ENCODE measurements around the gene PSMB11. TPM values are rescaled to one million over a fixed set of nuclear protein-coding genes. Genes with fewer than 3 reads are reported as not detected.
"Not testable (repeated sequence)": the region's sequence is repeated elsewhere in the genome, so short reads cannot be mapped to it uniquely, and the experiment has no call there.

The PSMB11 gene
- total RNA-seq, 1 donor from 2014 or later: 0.09 TPM

GRCh38 chr14:23009939-23010726, 31.9 kb upstream of the PSMB11 start, which contains the start of gene C14orf93:
C14orf93 (minus strand) TSS chr14:23010143; CDS start chr14:22999023, 11,120 bp downstream.
- peak; percentile 51 to 71 for DNase-seq (ENCODE audit: low spot score in 2 of 2, unreplicated experiment in 2 of 2)
- Mint-ChIP-seq H3K4me3 (peak within 1 kb of the TSS; percentile 81), H3K9me3 (no peaks in the 10 kb centered on the region)

GRCh38 chr14:23013054-23013748, 28.8 kb upstream of the PSMB11 start:
- Mint-ChIP-seq H3K36me3 (no peaks in the 10 kb centered on the region), H3K4me3 (no peak overlapping the region)

More at GRCh38 chr14:23009939-23010726, 31.9 kb upstream of the PSMB11 start, which contains the start of gene C14orf93:
- H3K4me1 Mint-ChIP-seq: peaks cover 40% of the 10 kb centered on the region
- H3K36me3 Mint-ChIP-seq: no peaks in the 10 kb centered on the region
- H3K27me3 Mint-ChIP-seq (ENCODE audit: low read depth): no peaks in the 10 kb centered on the region
- TF ChIP-seq CTCF (IDR thresholded peaks at IDR 0.05; ENCODE audit: unreplicated experiment): no peak
- H3K27ac Mint-ChIP-seq: peak within 1 kb of the TSS; percentile 94

GRCh38 chr14:23013749-23014054, 28.3 kb upstream of the PSMB11 start:
- H3K9me3 Mint-ChIP-seq; H3K27me3 Mint-ChIP-seq (ENCODE audit: low read depth): not testable (repeated sequence)

More at GRCh38 chr14:23013054-23013748, 28.8 kb upstream of the PSMB11 start:
- Mint-ChIP-seq H3K27ac (no peak overlapping the region), H3K9me3 (no peaks in the 10 kb centered on the region), H3K27me3 (ENCODE audit: low read depth) (no peaks in the 10 kb centered on the region), H3K4me1 (peaks cover 20% of the 10 kb centered on the region)
- no peak for TF ChIP-seq CTCF (IDR thresholded peaks at IDR 0.05; ENCODE audit: unreplicated experiment)
- no peak for DNase-seq (ENCODE audit: low spot score in 2 of 2, unreplicated experiment in 2 of 2)

GRCh38 chr14:23015618-23016017, 26.4 kb upstream of the PSMB11 start:
- Mint-ChIP-seq H3K27ac (no peak overlapping the region), H3K9me3 (no peaks in the 10 kb centered on the region), H3K4me3 (no peak overlapping the region), H3K4me1 (peaks cover 2% of the 10 kb centered on the region), H3K36me3 (no peaks in the 10 kb centered on the region), H3K27me3 (ENCODE audit: low read depth) (no peaks in the 10 kb centered on the region)
- no peak for DNase-seq (ENCODE audit: low spot score in 2 of 2, unreplicated experiment in 2 of 2)
- no peak for TF ChIP-seq CTCF (IDR thresholded peaks at IDR 0.05; ENCODE audit: unreplicated experiment)

More at GRCh38 chr14:23013749-23014054, 28.3 kb upstream of the PSMB11 start:
- DNase-seq (ENCODE audit: low spot score in 2 of 2, unreplicated experiment in 2 of 2); H3K4me3 Mint-ChIP-seq; H3K36me3 Mint-ChIP-seq; H3K27ac Mint-ChIP-seq: not testable (repeated sequence)
- H3K4me1 Mint-ChIP-seq: peaks cover 16% of the 10 kb centered on the region

GRCh38 chr14:23017091-23017490, 24.9 kb upstream of the PSMB11 start:
- no peak overlapping the region for H3K27ac Mint-ChIP-seq
- no peaks in the 10 kb centered on the region for H3K4me1 Mint-ChIP-seq
- TF ChIP-seq CTCF (IDR thresholded peaks at IDR 0.05; ENCODE audit: unreplicated experiment): no peak
- no peak for DNase-seq (ENCODE audit: low spot score in 2 of 2, unreplicated experiment in 2 of 2)
- no peak overlapping the region for H3K4me3 Mint-ChIP-seq
- H3K9me3 Mint-ChIP-seq: no peaks in the 10 kb centered on the region
- no peaks in the 10 kb centered on the region for H3K36me3 Mint-ChIP-seq
- no peaks in the 10 kb centered on the region for H3K27me3 Mint-ChIP-seq (ENCODE audit: low read depth)

GRCh38 chr14:23018107-23018506, 23.9 kb upstream of the PSMB11 start:
- no peak for DNase-seq (ENCODE audit: low spot score in 2 of 2, unreplicated experiment in 2 of 2)
- no peak overlapping the region for H3K27ac Mint-ChIP-seq
- no peaks in the 10 kb centered on the region for H3K27me3 Mint-ChIP-seq (ENCODE audit: low read depth)
- no peaks in the 10 kb centered on the region for H3K9me3 Mint-ChIP-seq
- H3K36me3 Mint-ChIP-seq: no peaks in the 10 kb centered on the region
- no peak overlapping the region for H3K4me3 Mint-ChIP-seq
- H3K4me1 Mint-ChIP-seq: peaks cover 2% of the 10 kb centered on the region
- no peak for TF ChIP-seq CTCF (IDR thresholded peaks at IDR 0.05; ENCODE audit: unreplicated experiment)

Data from mesothelial cell of epicardium (in vitro differentiated cells).